ENCODE data around the gene OSCP1.

Gene OSCP1

GRCh38 chr1:36450919-36451305 is 661 bp upstream of the OSCP1 start:
- DNase-seq (ENCODE audit: low read depth in 1 of 2, low spot score in 1 of 2), result no peak

GRCh38 chr1:36448530-36449056 is 1.7 kb downstream of the OSCP1 start:
- DNase-seq (ENCODE audit: low read depth in 1 of 2, low spot score in 1 of 2), result no peak

- DNase-seq (ENCODE audit: low read depth in 1 of 2, low spot score in 1 of 2), result no peak
Measured at GRCh38 chr1:36447450-36447849, 2.8 kb downstream of the OSCP1 start.

- no peak for DNase-seq (ENCODE audit: low read depth in 1 of 2, low spot score in 1 of 2)
Measured at GRCh38 chr1:36446746-36447145, 3.5 kb downstream of the OSCP1 start.

- no peak for DNase-seq (ENCODE audit: low read depth in 1 of 2, low spot score in 1 of 2)
Measured at GRCh38 chr1:36446271-36446670, 4.0 kb downstream of the OSCP1 start.

- no peak for DNase-seq (ENCODE audit: low read depth in 1 of 2, low spot score in 1 of 2)
Measured at GRCh38 chr1:36443297-36443696, 7.0 kb downstream of the OSCP1 start.

- no peak for DNase-seq (ENCODE audit: low read depth in 1 of 2, low spot score in 1 of 2)
Measured at GRCh38 chr1:36442337-36442736, 7.9 kb downstream of the OSCP1 start.

GRCh38 chr1:36440646-36441045 is 9.6 kb downstream of the OSCP1 start:
- no peak for DNase-seq (ENCODE audit: low read depth in 1 of 2, low spot score in 1 of 2)

GRCh38 chr1:36440044-36440443 is 10.2 kb downstream of the OSCP1 start:
- no peak for DNase-seq (ENCODE audit: low read depth in 1 of 2, low spot score in 1 of 2)

GRCh38 chr1:36438715-36439114 is 11.5 kb downstream of the OSCP1 start:
- no peak for DNase-seq (ENCODE audit: low read depth in 1 of 2, low spot score in 1 of 2)

GRCh38 chr1:36436821-36437220 is 13.4 kb downstream of the OSCP1 start:
- no peak for DNase-seq (ENCODE audit: low read depth in 1 of 2, low spot score in 1 of 2)

- no peak for DNase-seq (ENCODE audit: low read depth in 1 of 2, low spot score in 1 of 2)
Measured at GRCh38 chr1:36433102-36433501, 17.1 kb downstream of the OSCP1 start.

- no peak for DNase-seq (ENCODE audit: low read depth in 1 of 2, low spot score in 1 of 2)
Measured at GRCh38 chr1:36432616-36433015, 17.6 kb downstream of the OSCP1 start.

GRCh38 chr1:36425791-36426190 is 24.5 kb downstream of the OSCP1 start:
- no peak for DNase-seq (ENCODE audit: low read depth in 1 of 2, low spot score in 1 of 2)

- no peak for DNase-seq (ENCODE audit: low read depth in 1 of 2, low spot score in 1 of 2)
Measured at GRCh38 chr1:36421649-36422048, 28.6 kb downstream of the OSCP1 start.

GRCh38 chr1:36420836-36421317 is 29.4 kb downstream of the OSCP1 start:
- peak; percentile 80 to 92 for DNase-seq (ENCODE audit: low read depth in 1 of 2, low spot score in 1 of 2)

GRCh38 chr1:36420409-36420808 is 29.8 kb downstream of the OSCP1 start:
- DNase-seq (ENCODE audit: low read depth in 1 of 2, low spot score in 1 of 2), result no peak

- DNase-seq (ENCODE audit: low read depth in 1 of 2, low spot score in 1 of 2), result no peak
Measured at GRCh38 chr1:36419569-36419968, 30.7 kb downstream of the OSCP1 start.

- DNase-seq (ENCODE audit: low read depth in 1 of 2, low spot score in 1 of 2), result no peak
Measured at GRCh38 chr1:36419140-36419539, 31.1 kb downstream of the OSCP1 start.

- DNase-seq (ENCODE audit: low read depth in 1 of 2, low spot score in 1 of 2), result no peak
Measured at GRCh38 chr1:36417931-36418330, 32.3 kb downstream of the OSCP1 start.

- no peak for DNase-seq (ENCODE audit: low read depth in 1 of 2, low spot score in 1 of 2)
Measured at GRCh38 chr1:36415661-36416326, 34.5 kb downstream of the OSCP1 start.

GRCh38 chr1:36414384-36414783 is 35.9 kb downstream of the OSCP1 start:
- no peak for DNase-seq (ENCODE audit: low read depth in 1 of 2, low spot score in 1 of 2)
